NCI-H510A (cell line): ENCODE measurements around the gene GALNTL6.
"Not testable (repeated sequence)": the region's sequence is repeated elsewhere in the genome, so short reads cannot be mapped to it uniquely, and the experiment has no call there.

ENCODE experiments used
- DNase-seq: peaks from one replicate; lab custom pipeline; 2025; lab: John Stamatoyannopoulos, UW

The GALNTL6 gene

GRCh38 chr4:172758586-172759340 lies 945.6 kb downstream of the GALNTL6 start:
- no peak for DNase-seq

GRCh38 chr4:172760512-172760911 lies 947.3 kb downstream of the GALNTL6 start:
- DNase-seq: no peak

GRCh38 chr4:172762895-172763294 lies 949.7 kb downstream of the GALNTL6 start:
- DNase-seq: no peak

GRCh38 chr4:172770787-172771186 lies 957.6 kb downstream of the GALNTL6 start:
- DNase-seq: no peak

- no peak for DNase-seq
These were observed 959.6 kb downstream of the GALNTL6 start for GRCh38 chr4:172772781-172773180.

- no peak for DNase-seq
These were observed 963.1 kb downstream of the GALNTL6 start for GRCh38 chr4:172776203-172776861.

- DNase-seq: no peak
These were observed 964.7 kb downstream of the GALNTL6 start for GRCh38 chr4:172777729-172778431.

DNA sequence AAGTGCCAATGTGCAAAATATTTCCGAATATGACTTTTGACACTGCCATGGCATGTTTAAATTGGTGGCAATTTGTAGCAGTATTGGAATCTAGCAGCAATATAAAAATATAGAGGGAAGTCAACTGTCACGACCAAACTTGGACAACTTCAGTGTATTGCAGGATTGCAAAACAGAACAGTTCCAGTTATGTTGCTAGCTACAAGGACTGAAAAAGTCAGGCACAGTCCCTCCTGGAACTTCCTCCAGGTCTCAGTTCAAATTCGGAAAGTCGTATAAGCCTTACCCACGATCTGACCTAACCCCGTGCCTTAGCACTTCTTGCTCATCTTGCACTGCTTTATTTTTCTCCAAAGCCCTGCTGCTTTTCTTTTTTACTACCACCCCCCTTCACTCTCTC lies 965.4 kb downstream of the GALNTL6 start:
- DNase-seq: no peak

DNA sequence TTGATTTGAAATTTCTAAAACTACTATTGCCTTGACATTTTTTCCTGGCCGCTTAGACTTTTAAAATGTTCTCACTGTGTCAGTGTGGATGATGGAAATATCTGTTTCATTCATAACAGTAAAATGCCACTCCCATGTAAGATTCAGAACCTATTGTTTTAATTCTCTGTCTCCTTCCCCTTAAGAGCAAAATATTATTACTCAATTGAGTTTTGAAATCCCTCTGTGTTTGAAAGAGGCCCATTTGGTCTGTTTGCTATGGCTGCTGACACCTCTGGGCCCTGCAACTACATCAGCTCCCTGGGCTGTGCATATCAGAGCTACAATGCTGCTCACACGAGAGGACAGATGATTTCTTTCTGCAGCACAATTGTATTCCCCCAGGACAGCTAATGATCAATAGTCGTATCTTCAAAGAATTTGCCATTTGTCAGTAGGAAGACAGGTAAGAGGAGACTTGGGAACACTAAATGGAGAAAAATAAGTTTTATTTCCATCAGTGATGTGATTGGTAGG lies 967.4 kb downstream of the GALNTL6 start:
- no peak for DNase-seq

GRCh38 chr4:172785613-172786012 lies 972.4 kb downstream of the GALNTL6 start:
- no peak for DNase-seq

DNA sequence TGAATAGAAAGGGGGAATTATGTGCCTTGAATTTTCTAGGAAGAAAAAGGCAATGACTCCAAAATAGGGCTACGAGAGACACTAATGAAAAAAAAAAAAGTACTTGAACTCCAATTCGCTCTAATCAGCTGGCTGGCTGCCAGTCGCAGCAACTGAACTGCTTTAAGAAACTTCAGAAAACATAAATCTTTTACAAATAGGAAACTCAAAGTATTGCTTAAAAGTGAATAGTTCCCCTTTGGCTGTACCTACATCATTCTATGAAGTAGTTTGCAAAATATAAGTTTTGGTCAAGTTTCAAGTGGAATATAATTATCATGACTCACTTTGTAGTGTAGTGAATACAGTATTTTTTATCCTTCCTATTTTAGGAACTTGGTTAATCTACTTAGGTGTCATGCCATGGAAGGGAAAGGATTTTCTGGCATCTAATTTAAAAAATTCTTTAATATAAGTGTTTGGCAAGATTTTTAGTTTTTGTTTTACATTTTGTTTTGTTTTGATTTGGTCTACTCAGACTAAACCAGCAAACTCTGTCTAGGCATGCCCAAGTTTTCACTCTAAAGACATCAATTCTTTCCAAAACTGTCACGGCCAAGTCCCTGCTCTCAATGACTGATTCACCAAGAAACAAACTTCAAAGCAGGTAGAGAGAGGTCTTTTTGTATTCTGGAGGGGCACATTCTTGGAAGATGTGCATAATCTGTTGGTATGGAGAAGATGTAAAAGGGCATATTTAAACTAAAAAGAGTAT lies 973.0 kb downstream of the GALNTL6 start:
- DNase-seq: no peak

DNA sequence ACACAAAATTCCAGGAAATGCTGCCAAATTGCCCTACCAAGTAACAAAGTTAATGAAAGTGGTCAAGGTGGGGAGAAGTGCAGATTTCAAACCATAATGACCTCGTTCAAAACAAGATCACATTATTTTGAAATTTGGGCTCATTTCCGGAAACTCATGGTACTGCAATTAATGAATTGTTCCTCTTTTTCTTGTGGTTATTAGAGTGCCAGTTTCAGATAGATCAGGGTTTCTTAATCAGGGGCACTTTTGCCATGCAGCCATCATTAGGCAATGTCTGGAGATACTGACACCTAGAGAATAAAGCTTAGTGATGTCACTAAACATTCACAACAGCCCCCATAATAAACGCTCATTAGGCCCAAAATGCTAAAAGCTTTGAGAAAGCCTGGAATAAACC lies 973.9 kb downstream of the GALNTL6 start:
- DNase-seq: no peak

DNA sequence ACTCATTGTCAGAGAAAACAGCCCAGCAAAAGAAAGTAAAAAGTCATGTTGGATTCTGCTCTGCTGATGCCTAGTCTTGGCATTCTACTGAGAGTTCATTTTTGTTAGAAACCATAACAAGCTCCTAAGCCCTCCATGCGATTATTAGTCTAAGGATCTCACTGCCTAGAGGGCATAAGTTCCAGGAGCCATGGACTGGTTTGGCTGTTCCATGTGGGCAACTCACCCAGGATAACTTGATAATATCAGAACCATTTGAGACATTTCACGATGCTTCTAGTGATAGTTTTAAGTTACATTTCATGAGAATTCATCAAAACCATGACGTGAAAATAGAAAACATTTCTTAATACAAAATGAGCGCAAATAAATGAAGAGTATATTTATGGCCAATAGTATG lies 978.6 kb downstream of the GALNTL6 start:
- no peak for DNase-seq

DNA sequence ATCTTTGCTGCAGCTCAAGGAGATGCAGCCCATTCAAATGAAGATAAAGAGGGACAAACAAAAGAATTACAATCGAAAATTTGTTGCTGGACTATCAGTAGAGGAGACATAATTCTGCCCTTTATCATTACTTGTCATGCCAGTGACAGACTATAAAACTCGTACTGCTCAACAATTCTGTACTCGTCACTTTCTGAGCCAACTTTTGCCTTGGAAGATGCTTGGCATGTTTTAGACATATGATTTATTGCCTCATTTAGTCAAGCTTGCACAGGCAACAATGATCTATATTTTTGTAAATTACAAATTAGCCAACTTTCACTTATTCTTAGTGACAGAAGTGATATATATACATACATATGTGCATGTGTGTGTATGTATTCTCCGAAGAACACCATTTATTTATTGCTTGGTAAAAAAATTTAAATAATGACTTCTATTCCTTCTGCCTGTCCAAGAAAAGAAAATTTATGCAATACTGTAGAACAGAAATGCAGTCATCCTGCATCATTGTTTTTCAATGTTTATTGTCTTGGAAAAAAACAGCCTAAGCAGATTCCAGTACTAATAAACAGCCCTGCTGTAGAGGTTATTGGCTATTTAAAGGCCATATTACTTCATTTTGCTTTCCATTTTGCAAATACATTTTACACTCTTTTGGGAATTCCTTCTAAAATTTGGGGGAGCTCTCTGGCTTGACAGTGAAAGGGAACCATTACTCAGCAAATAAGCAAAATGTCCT lies 980.5 kb downstream of the GALNTL6 start:
- no peak for DNase-seq

DNA sequence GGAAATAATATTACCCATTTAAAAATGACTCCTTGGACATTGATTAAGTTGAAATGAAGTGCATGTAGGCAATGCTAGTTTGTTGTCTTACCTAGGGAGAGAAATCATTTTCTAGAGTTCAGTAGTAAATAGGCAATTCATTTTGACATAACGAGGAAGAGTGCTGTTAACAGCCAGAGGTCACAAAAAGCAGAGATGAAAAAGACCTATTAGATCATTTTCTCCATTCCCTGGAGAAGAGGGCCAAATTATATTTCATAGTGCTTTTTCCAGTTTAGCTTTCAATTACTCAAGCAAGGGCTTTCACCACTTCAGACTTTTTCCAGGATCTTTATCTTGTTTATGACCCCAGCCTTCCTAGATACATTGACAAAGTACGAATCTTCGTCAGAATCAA lies 981.1 kb downstream of the GALNTL6 start:
- no peak for DNase-seq

GRCh38 chr4:172797281-172797680 lies 984.1 kb downstream of the GALNTL6 start:
- DNase-seq: not testable (repeated sequence)

DNA sequence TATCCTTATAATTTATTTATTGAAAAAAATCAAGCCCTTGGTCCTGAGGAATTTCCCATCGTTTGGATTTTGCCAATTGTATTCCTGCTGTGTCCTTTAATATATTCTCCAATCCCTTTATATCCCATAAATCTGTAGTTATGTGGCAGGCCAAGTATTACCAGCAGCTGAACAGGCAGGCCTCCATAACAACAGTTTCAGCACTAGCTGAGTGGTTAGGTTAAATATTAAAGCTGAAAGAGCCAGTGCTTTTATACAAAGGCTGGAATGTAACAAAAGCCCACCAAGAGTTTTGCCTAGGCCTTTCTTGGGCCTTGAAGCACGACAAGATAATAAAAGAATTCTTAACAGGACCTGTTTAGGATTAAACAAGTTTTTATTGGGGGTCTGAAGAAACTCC lies 988.8 kb downstream of the GALNTL6 start:
- no peak for DNase-seq

DNA sequence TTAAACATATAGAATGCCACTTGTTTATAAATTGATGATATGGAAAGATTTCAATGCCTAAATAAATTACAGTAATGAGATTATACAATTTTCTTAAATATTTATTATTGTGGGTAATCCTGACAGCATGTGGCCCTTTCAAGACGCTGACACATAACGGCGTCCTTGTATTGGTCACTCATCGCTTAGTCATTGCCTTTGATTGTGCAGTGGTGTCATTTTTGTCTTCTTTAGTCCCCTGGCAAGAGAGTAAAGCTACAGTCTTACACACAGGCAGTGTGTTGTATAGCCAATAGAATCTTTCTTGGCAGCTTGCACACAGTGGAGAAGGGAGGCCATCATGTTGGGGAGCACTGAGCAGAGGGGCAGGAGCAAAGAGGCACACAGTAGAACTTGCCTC lies 993.6 kb downstream of the GALNTL6 start:
- no peak for DNase-seq

DNA sequence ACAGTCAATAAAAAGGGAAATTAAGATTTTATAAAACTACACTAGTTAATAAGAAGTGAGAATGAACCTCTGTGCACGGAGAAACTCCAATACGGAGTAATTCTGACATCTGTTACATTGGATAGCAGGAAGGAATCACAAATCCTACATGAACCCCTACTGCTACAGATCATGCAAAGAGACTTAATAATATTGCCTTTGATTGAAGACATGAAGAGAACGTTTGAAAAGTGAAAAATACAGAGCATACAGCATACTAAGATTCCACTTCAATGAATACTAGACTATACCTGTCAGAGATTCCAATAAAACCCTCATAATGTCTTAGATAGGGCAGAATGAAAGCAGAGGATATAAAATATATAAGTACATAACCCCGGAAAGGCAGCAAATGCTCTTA lies 995.0 kb downstream of the GALNTL6 start:
- DNase-seq: no peak

- no peak for DNase-seq
These were observed 996.1 kb downstream of the GALNTL6 start for GRCh38 chr4:172809319-172809718.

DNA sequence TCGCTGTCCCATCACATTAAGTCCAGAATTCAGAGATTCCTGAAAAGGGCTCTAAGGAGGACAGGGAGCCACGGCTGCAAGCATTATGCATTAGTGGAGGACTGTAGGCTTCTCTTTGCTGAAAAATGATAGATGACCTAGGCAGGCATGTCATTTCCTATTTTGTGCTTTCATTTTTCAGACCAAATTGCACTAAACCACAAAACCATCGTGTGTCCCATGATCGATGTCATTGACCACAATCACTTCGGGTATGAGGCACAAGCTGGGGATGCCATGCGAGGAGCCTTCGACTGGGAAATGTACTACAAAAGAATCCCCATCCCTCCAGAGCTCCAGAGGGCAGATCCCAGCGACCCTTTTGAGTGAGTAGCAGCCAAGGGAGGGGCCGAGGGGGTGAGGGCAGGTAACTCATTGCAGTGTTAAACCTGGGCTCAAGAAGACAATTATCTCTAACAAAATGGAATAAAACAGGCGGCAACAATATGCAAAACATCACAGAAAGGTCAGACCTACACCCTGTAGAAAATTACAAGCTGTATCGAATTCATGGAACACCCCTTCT lies 1000.2 kb downstream of the GALNTL6 start:
- DNase-seq: no peak
